Stimulated activated effector memory CD8-positive, alpha-beta T cell treated with anti-CD3 and anti-CD28 coated beads, Interleukin-12 subunit alpha, Interleukin-12 subunit beta, amount 100 ng/mL, for 72 hours (primary cell): ENCODE measurements around the gene SUSD6.

Source experiments
- ATAC-seq: fragments of 150-1000 bp; cut with Tn5 transposase; 2 replicates; pipeline ENCODE4 v1.10.0; 2021
- DNase-seq, 2 donors: peaks; one replicate each; pipeline ENCODE4 v3.0.0; 2021 to 2022; ENCODE audit warnings: low spot score in 2 of 2
- H3K27ac Mint-ChIP-seq: one replicate; pipeline ENCODE4 v1.8.0; 2022; ENCODE audit warnings: mild to moderate bottlenecking, mixed read lengths
- H3K36me3 Mint-ChIP-seq: one replicate; pipeline ENCODE4 v1.8.0; 2022; ENCODE audit warnings: mild to moderate bottlenecking, mixed read lengths
- H3K4me1 Mint-ChIP-seq: one replicate; pipeline ENCODE4 v1.8.0; 2022; ENCODE audit warnings: mixed read lengths
- H3K4me3 Mint-ChIP-seq: one replicate; pipeline ENCODE4 v1.8.0; 2022; ENCODE audit warnings: mild to moderate bottlenecking, mixed read lengths
- H3K9me3 Mint-ChIP-seq: one replicate; pipeline ENCODE4 v1.8.0; 2022; ENCODE audit warnings: mixed read lengths

SUSD6 gene, protein sequence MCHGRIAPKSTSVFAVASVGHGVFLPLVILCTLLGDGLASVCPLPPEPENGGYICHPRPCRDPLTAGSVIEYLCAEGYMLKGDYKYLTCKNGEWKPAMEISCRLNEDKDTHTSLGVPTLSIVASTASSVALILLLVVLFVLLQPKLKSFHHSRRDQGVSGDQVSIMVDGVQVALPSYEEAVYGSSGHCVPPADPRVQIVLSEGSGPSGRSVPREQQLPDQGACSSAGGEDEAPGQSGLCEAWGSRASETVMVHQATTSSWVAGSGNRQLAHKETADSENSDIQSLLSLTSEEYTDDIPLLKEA

DNA sequence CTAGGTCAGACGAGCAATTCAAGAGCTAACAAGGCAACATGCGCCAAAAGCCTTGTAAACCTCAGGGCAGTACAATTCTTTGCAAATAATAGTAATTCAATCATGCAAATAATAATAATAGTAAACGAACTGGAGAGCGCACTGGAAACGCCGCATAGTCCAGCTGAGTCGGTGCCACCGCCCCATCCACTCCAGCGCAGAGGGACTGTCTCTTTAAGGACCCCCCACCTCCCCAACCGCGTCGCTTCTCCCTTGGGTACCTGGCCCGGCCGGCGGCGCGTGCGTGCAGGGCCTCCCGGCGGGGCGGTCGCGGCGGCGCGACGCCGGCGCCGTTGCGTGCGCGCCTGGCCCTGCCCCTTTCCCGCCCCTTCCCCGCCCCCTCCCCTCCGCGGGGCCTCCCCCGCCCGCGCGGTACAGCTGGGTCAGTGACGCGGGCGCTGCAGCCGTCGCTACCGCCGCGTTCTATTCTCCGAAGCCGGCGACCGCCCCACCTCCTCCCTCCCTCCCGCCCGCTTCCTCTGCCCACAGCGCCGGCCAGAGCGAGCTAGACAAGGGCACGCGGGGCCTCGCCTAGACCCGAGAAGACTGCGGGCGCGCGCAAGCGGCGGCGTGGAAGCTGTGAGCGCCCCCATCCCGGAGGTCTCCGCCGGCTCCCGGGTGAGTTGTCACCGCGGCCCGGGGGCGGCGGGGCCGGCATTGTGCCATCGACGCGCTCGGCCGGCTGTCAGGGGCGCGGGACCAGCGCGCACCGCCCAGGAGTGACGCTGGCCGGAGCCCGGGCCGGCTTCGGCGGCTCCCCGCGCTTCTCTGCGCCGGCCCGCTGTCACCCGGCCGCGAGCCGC, at the start of gene SUSD6:
Gene SUSD6 (plus strand): TSS at position 425 of the 842 bp plus-strand sequence. CDS start 46,997 bp downstream, outside the sequence.
- H3K4me1 Mint-ChIP-seq: peaks cover 51% of the 10 kb centered on the region
- H3K9me3 Mint-ChIP-seq: no peaks in the 10 kb centered on the region
- H3K4me3 Mint-ChIP-seq: peak within 1 kb of the TSS; percentile 85
- H3K36me3 Mint-ChIP-seq: peaks cover 27% of the 10 kb centered on the region
- peak within 1 kb of the TSS; percentile 88 for H3K27ac Mint-ChIP-seq
- ATAC-seq: peak; percentile 85
- peak; percentile 71 to 88 for DNase-seq

DNA sequence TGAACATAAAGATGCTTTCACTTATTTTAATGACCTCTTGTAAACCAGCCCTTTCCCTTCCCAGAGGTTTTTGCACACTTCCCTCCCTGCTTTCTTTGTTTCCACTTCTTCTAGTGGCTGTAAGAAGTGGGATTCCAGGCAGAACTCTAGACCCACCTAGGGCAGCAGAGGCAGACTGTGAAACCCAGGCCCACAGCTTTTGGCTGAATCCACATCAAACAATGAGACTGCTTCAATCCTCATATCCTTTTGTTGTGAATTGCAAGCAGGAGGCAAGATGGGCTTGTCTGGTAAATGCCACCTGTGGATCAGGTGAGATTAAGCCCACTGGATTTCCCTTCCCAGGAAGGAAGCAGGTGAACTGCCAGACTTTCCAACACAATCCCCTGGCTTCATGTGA, 49.5 kb upstream of the SUSD6 start:
- DNase-seq (no peak), ATAC-seq (no peak)
- no peaks in the 10 kb centered on the region for H3K36me3 Mint-ChIP-seq
- H3K27ac Mint-ChIP-seq: no peak overlapping the region
- H3K4me1 Mint-ChIP-seq: no peaks in the 10 kb centered on the region
- H3K4me3 Mint-ChIP-seq: no peak overlapping the region
- no peaks in the 10 kb centered on the region for H3K9me3 Mint-ChIP-seq

DNA sequence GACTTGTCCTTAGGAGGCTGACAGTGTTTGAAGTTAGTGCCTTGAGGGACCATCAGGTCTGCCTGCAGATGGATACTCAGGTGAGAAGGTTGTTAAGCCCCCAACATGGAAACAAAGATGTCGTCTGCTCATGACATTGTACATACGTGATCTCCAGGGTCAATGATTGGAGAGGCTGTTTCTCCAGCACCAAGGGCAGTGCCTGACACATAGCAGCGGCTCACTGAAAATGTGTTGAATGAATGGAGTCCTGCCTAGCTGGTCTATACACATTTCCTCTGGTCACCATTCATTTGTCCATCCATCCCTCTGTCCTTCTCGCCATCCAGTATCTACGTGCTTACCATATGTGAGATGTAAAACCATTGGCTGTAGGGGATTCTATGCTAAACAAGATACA, 43.8 kb upstream of the SUSD6 start:
- Mint-ChIP-seq H3K36me3 (no peaks in the 10 kb centered on the region), H3K4me1 (no peaks in the 10 kb centered on the region), H3K4me3 (no peak overlapping the region), H3K27ac (no peak overlapping the region), H3K9me3 (no peaks in the 10 kb centered on the region)
- ATAC-seq (no peak), DNase-seq (no peak)

DNA sequence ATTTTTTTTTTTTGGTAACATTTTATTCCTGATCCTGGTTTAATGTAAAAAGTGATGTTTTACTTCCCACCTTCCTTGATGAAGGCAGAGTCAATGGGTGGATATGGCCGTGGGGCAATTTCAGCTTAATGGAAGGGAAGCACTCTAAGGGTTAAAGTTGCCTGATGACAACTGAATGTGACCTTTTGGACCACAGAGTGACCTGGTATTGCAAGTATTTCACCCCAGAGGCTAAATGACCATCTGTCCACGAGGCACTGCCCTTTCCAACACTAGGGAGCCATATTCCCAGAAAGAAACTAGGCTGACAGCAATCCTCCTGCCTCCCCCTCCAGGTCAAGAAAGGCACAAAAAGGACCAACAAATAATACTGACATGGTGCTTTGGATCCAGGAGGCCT, 41.5 kb upstream of the SUSD6 start:
- DNase-seq (no peak), ATAC-seq (no peak)
- Mint-ChIP-seq H3K36me3 (no peaks in the 10 kb centered on the region), H3K4me1 (peaks cover 11% of the 10 kb centered on the region), H3K27ac (no peak overlapping the region), H3K9me3 (no peaks in the 10 kb centered on the region), H3K4me3 (no peak overlapping the region)

DNA sequence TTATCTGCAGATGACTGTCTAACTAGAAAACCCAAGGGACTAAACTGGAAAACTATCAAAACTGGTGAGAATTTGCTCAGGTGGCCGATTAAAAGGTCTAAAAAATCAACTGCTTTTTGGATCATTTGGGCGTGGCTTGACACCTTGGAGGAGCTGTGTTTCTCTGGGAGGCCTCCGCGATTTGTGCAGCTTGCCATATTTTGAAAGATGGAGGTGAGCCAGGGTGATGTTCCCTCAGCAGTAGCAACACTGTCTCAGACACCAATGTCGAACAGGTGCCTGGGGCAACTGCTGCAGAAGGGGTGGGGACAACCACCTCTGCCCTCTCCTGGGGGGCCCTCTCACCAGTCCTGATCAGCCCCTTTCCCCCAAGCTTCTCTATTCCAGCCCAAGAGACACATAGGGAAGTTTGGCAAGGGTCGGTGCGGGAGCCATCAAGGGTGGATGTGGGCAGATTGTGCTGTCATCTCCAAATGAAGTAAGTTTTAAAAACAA, 40.5 kb upstream of the SUSD6 start:
- DNase-seq (no peak), ATAC-seq (no peak)
- Mint-ChIP-seq H3K4me3 (no peak overlapping the region), H3K4me1 (peaks cover 11% of the 10 kb centered on the region), H3K36me3 (no peaks in the 10 kb centered on the region), H3K27ac (no peak overlapping the region), H3K9me3 (no peaks in the 10 kb centered on the region)

DNA sequence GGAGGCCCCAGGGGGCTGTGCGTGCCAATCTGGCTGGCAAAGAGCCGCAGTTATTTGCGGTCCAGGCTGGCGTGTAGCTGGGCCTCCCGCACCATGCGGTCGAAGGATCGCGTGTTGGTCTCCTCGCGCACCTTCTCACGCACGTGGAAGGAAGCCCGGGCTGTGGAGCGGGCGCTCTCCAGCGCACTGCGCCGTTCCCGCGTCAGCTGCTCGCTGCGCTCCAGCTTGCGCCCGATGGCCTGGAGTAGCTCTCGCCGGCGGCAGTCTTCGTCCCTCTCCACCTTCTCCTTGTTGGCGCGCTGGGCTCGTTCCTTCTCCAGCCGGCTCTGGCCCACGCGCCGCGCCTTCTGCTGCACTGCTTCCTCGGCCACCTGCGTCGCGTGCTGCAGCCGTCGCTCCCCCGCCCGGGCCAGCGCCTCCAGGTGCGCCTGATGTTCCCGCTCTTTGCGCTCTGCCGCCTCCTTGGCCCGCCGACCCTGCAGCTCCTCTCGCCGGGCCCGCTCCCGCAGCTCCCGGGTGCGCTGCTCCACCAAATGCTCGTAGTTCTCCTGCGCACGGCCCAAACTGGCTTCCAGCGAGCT, 39.9 kb upstream of the SUSD6 start:
- no peak for ATAC-seq
- H3K4me3 Mint-ChIP-seq: no peak overlapping the region
- H3K4me1 Mint-ChIP-seq: peaks cover 11% of the 10 kb centered on the region
- no peak for DNase-seq
- no peaks in the 10 kb centered on the region for H3K9me3 Mint-ChIP-seq
- no peak overlapping the region for H3K27ac Mint-ChIP-seq
- H3K36me3 Mint-ChIP-seq: no peaks in the 10 kb centered on the region

DNA sequence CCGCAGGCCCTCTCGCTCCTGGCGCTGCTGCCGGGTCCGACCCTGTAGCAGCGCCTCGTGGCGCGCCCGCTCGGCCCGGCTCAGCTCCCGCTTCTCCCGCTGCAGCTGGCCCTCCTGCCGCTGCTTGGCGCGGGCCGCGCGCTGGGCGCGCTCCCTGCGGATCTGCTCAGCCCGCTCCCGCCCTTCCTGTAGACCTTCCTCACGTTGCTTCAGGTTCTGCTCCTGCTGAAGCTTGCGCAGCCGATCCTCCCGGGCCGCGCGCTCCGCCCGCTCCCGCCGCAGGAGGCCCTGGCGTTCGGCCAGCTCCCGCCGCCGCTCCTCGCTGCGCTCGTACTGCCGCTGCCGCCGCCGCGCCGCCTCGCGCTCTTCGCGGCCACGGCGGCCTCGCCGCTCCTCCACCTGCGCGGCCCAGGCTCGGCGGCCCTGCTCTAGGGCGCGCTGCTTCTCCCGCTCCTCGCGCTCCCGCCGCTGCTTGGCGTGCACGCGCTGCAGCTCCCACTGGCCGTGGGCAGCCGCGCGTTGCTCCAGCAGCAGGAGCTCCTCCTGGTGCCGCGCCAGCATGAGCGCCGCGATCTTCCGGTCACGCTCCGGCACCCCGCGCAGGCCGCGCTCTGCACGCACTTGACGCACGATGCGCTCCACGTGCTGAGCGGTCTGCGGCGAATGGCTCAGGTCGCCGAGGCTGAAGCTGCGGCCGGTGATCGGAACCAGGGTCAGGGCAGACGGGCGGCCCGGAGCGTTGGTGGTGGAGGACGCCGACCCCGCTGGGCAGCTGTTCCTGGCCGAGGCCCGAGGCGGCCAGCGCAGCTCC, 39.2 kb upstream of the SUSD6 start:
- Mint-ChIP-seq H3K4me3 (peak overlapping the region; percentile 32), H3K4me1 (peaks cover 11% of the 10 kb centered on the region), H3K36me3 (no peaks in the 10 kb centered on the region), H3K27ac (no peak overlapping the region), H3K9me3 (no peaks in the 10 kb centered on the region)
- no peak for ATAC-seq
- no peak for DNase-seq

DNA sequence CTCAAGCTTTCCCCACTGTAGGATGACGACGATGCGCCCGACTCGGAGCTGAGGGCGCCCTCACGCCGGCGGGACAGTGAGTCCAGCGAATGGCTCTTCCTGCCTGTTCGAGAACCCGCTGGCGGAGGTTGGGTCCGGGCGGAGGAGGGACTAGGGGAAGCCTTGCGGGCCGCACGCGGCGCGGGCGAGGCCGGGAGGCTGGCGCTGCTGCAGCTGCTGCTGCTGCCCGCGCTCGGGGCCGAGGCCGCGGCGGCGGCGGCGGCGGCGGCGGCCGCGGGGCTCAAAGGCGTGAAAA, 38.6 kb upstream of the SUSD6 start:
- Mint-ChIP-seq H3K9me3 (no peaks in the 10 kb centered on the region), H3K4me1 (peaks cover 11% of the 10 kb centered on the region), H3K36me3 (no peaks in the 10 kb centered on the region), H3K27ac (no peak overlapping the region), H3K4me3 (peak overlapping the region; percentile 32)
- no peak for ATAC-seq
- DNase-seq: no peak

DNA sequence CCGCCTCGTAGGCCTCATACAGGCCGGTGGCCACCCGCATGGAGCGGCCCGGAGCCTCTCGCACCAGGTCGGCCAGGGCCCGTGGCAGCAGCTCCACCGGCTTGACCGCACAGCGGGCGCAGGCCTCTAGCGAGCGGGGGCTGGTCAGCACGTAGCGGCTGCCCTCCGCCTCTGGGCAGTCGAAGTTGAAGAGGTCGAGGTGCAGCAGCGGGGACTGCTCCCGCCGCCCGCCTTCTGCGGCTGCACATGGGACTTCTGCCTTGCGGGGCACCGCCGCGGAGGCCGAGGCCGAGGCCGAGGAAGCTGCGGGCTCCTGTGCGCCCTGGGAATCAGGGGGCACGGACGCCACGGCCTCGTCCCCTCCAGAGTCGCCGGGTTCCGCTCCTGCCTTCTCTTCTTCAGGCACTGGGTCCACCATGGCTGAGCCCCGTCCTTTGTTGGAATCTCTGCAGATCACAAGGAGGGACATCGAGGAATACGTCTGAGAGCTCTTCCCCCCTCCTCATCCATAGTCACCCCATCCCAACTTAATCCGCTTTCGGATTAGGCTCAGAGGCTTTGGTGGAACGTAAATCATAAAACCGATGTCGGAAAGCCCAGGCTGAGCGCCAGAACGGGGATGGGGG, 38.1 kb upstream of the SUSD6 start:
- Mint-ChIP-seq H3K4me3 (peak overlapping the region; percentile 68), H3K9me3 (no peaks in the 10 kb centered on the region), H3K27ac (no peak overlapping the region), H3K36me3 (no peaks in the 10 kb centered on the region), H3K4me1 (peaks cover 11% of the 10 kb centered on the region)
- ATAC-seq (no peak), DNase-seq (peak in 1 of 2 donors; percentile 49)

DNA sequence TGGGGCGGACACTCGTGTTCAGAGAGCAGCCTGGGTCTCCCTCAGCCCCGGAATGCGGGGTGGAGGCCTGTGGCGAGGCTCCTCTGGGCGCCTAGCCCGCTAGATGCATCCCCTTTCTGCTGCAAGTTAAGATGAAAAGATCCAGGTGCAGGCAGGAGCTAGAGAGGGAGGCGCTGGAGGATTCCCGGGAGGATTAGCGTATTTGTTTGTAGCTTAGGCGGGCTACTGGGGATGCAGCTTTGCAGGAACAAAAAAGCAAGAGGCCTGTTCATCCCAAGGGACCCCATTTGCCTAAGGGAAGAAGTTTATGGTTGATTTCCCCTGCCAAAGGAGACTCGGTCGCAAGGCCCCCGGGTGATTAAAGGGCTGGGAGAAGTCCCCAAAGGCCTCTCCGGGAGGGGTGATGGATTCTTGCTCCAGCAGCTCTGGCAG, 37.5 kb upstream of the SUSD6 start:
- peak overlapping the region; percentile 68 for H3K4me3 Mint-ChIP-seq
- DNase-seq (peak in 1 of 2 donors; percentile 54), ATAC-seq (no peak)
- H3K9me3 Mint-ChIP-seq: no peaks in the 10 kb centered on the region
- no peaks in the 10 kb centered on the region for H3K36me3 Mint-ChIP-seq
- H3K4me1 Mint-ChIP-seq: peaks cover 11% of the 10 kb centered on the region
- no peak overlapping the region for H3K27ac Mint-ChIP-seq

DNA sequence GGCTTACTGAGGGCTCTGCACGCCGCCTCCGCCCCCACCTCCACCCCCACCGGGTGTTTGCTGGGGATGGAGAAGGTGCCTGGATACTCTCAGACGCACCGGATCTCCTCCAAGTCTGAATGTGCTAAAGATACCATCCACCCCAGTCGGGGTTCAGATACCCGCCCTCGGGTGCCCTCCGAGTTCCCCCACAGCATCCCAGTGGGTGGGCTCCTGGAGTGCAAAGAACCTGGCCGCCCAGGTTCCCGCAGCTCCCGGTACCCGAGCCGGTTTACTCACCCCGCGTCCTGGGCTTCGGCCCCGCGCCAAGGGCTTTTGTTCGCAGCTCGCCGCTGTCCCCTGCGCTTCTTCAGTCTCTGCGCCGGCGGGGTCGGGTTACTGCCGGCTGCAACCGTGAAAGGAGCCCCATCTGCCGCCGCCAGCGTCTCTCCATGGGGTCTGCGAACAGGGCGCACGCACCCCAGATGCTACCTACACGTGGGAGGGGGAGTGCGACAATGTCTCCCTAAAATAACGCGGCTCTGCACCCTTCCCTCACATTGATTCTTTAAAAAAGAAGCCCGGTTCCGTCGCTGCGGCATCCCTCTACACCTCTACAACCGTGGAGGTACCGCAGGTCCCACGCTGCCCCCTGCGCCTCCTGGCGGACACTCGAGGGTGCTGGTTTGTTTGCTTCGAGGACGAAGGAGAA, 37.0 kb upstream of the SUSD6 start, which contains the start of gene CCDC177:
Gene CCDC177 (minus strand): TSS at position 609 of the 691 bp plus-strand sequence. CDS start 1,249 bp downstream, outside the sequence.
- peak within 1 kb of the TSS; percentile 68 for H3K4me3 Mint-ChIP-seq
- no peaks in the 10 kb centered on the region for H3K36me3 Mint-ChIP-seq
- DNase-seq: peak; percentile 65 to 83
- H3K4me1 Mint-ChIP-seq: peaks cover 11% of the 10 kb centered on the region
- ATAC-seq: peak; percentile 80
- no peaks in the 10 kb centered on the region for H3K9me3 Mint-ChIP-seq
- H3K27ac Mint-ChIP-seq: no peak within 1 kb of the TSS

DNA sequence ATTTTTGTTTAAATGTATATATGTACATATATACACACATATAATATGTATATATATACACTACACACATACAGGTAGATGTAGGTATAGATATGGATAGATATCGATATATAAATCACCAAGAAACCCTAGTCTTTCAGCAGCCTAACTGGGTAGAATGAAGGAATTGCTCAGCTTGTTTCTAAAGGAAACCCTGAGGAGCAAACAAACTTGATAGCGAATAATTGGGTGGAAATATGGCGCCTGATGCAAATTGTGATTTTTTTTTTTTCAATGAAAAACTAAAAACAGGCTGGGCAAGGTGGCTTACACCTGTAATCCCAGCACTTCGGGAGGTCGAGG, 36.5 kb upstream of the SUSD6 start:
- H3K36me3 Mint-ChIP-seq: no peaks in the 10 kb centered on the region
- ATAC-seq (no peak), DNase-seq (no peak)
- H3K27ac Mint-ChIP-seq: no peak overlapping the region
- H3K9me3 Mint-ChIP-seq: no peaks in the 10 kb centered on the region
- H3K4me3 Mint-ChIP-seq: peak overlapping the region; percentile 68
- H3K4me1 Mint-ChIP-seq: peaks cover 11% of the 10 kb centered on the region

DNA sequence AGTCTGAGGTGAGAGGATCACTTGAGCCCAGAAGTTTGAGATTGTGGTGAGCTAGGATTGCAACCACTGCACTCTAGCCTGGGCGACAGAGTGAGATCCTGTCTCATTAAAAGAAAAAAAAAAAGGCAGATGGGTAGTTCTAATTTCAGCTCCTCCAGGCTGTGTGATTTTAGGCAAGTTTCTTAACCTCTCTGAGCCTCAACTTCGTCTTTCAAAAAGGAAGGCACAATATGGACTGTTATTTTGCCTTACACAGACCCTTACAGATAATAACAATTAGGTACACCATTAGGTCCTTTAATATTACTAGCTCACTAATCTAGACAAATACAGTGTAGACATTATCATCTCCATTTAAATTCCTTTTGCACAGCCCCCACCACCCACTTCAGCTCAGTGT, 31.9 kb upstream of the SUSD6 start:
- Mint-ChIP-seq H3K4me1 (peaks cover 4% of the 10 kb centered on the region), H3K36me3 (no peaks in the 10 kb centered on the region), H3K27ac (no peak overlapping the region), H3K4me3 (no peak overlapping the region), H3K9me3 (no peaks in the 10 kb centered on the region)
- ATAC-seq: no peak
- DNase-seq: no peak

DNA sequence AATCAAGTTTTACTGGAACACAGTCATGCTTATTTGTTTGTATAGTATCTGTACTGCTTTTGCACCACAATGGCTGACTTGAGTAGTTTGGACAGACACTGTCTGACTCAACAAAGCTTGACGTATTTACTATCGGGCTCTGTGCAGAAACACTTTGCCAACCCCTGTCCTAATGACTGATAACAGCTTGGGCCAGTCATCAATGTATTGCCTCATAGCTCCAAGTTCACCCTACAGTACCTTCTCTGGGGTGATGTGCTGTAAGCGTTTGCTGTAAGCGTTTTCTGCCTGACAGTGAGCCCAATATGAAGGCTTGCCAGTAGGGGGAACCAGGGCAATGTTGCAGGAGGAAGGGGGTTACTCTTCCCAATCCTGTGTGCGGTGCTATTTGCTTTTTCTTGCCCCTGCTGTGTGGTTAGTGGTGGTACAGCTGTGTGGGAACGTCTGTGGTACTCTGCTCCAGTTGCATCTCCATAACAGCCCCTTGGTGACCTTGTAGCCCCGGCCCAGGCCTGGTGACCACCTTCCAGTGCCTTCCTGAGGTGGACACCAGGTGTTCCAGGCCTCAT, 31.3 kb upstream of the SUSD6 start:
- Mint-ChIP-seq H3K9me3 (no peaks in the 10 kb centered on the region), H3K27ac (no peak overlapping the region), H3K4me1 (peaks cover 4% of the 10 kb centered on the region), H3K4me3 (no peak overlapping the region), H3K36me3 (no peaks in the 10 kb centered on the region)
- no peak for DNase-seq
- peak; percentile 62 for ATAC-seq
